ENCODE results near the gene KCNH2. TPM values are rescaled to one million over a fixed set of nuclear protein-coding genes. Genes with fewer than 3 reads are reported as not detected.

KCNH2 gene
- total RNA-seq, 1 experiment from 2014 or later = 0.09 TPM

GRCh38 chr7:150940431-150941102 lies 37.6 kb downstream of the KCNH2 start:
- H3K9me3 Mint-ChIP-seq (ENCODE audit: unreplicated experiment) = no peaks in the 10 kb centered on the region
- peaks cover 24% of the 10 kb centered on the region for H3K4me1 Mint-ChIP-seq (ENCODE audit: insufficient read depth, unreplicated experiment)
- no peak overlapping the region for H3K27ac Mint-ChIP-seq (ENCODE audit: low read depth, unreplicated experiment)
- no peaks in the 10 kb centered on the region for H3K36me3 Mint-ChIP-seq (ENCODE audit: insufficient read depth, unreplicated experiment)
- no TSS peak for BruUV-seq (replicated peaks)
- intact Hi-C loops (cut with micrococcal nuclease) = no loop called here
- POLR2A ChIA-PET = interaction anchor here (0.6 kb wide), 1 partner anchor 233 kb away, joined by 3 read pairs; no protein-coding TSS in a partner anchor
- peak; percentile 38 for DNase-seq (ENCODE audit: unreplicated experiment)
- CTCF ChIA-PET = interaction anchor here (0.5 to 4.4 kb wide), 5 partner anchors 9 to 584 kb away, joined by 3 to 22 read pairs (median 4); no protein-coding TSS in a partner anchor
- no peak for TF ChIP-seq CTCF (IDR thresholded peaks at IDR 0.05; ENCODE audit: unreplicated experiment)
- H3K4me3 Mint-ChIP-seq (ENCODE audit: unreplicated experiment) = no peak overlapping the region
- H3K27me3 Mint-ChIP-seq (ENCODE audit: insufficient read depth, unreplicated experiment) = no peaks in the 10 kb centered on the region

GRCh38 chr7:150939466-150939865 lies 38.7 kb downstream of the KCNH2 start:
- no peak for DNase-seq (ENCODE audit: unreplicated experiment)
- Mint-ChIP-seq H3K27ac (ENCODE audit: low read depth, unreplicated experiment) (no peak overlapping the region), H3K4me3 (ENCODE audit: unreplicated experiment) (no peak overlapping the region), H3K4me1 (ENCODE audit: insufficient read depth, unreplicated experiment) (peaks cover 18% of the 10 kb centered on the region), H3K36me3 (ENCODE audit: insufficient read depth, unreplicated experiment) (no peaks in the 10 kb centered on the region), H3K9me3 (ENCODE audit: unreplicated experiment) (no peaks in the 10 kb centered on the region), H3K27me3 (ENCODE audit: insufficient read depth, unreplicated experiment) (no peaks in the 10 kb centered on the region)
- no TSS peak for BruUV-seq (replicated peaks)
- ChIA-PET CTCF (interaction anchor here (0.6 to 4.4 kb wide), 5 partner anchors 10 to 77 kb away, joined by 3 to 22 read pairs (median 3); no protein-coding TSS in a partner anchor), POLR2A (interaction anchor here (0.6 to 1.2 kb wide), 2 partner anchors 29 to 224 kb away, joined by 3 read pairs; no protein-coding TSS in a partner anchor)
- TF ChIP-seq CTCF (IDR thresholded peaks at IDR 0.05; ENCODE audit: unreplicated experiment) = no peak
- intact Hi-C loops (cut with micrococcal nuclease) = no loop called here

GRCh38 chr7:150939052-150939451 lies 39.1 kb downstream of the KCNH2 start:
- TF ChIP-seq CTCF (IDR thresholded peaks at IDR 0.05; ENCODE audit: unreplicated experiment) = no peak
- Mint-ChIP-seq H3K4me1 (ENCODE audit: insufficient read depth, unreplicated experiment) (peaks cover 14% of the 10 kb centered on the region), H3K9me3 (ENCODE audit: unreplicated experiment) (no peaks in the 10 kb centered on the region), H3K36me3 (ENCODE audit: insufficient read depth, unreplicated experiment) (no peaks in the 10 kb centered on the region), H3K27ac (ENCODE audit: low read depth, unreplicated experiment) (no peak overlapping the region), H3K4me3 (ENCODE audit: unreplicated experiment) (no peak overlapping the region), H3K27me3 (ENCODE audit: insufficient read depth, unreplicated experiment) (no peaks in the 10 kb centered on the region)
- DNase-seq (ENCODE audit: unreplicated experiment) = no peak
- ChIA-PET CTCF (interaction anchor here (1.6 to 4.4 kb wide), 5 partner anchors 7 to 172 kb away, joined by 3 to 22 read pairs (median 5); no protein-coding TSS in a partner anchor), POLR2A (interaction anchor here (0.6 to 1.2 kb wide), 2 partner anchors 28 to 225 kb away, joined by 3 read pairs; no protein-coding TSS in a partner anchor)
- no TSS peak for BruUV-seq (replicated peaks)
- intact Hi-C loops (cut with micrococcal nuclease) = no loop called here

GRCh38 chr7:150938566-150938965 lies 39.6 kb downstream of the KCNH2 start:
- CTCF ChIA-PET = interaction anchor here (0.7 to 4.4 kb wide), 6 partner anchors 8 to 173 kb away, joined by 3 to 22 read pairs (median 4); no protein-coding TSS in a partner anchor
- no peaks in the 10 kb centered on the region for H3K27me3 Mint-ChIP-seq (ENCODE audit: insufficient read depth, unreplicated experiment)

More at GRCh38 chr7:150938566-150938965, 39.6 kb downstream of the KCNH2 start:
- POLR2A ChIA-PET = interaction anchor here (1.2 kb wide), 1 partner anchor 28 kb away, joined by 3 read pairs; no protein-coding TSS in a partner anchor
- Mint-ChIP-seq H3K4me3 (ENCODE audit: unreplicated experiment) (peak overlapping the region; percentile 14), H3K36me3 (ENCODE audit: insufficient read depth, unreplicated experiment) (no peaks in the 10 kb centered on the region), H3K27ac (ENCODE audit: low read depth, unreplicated experiment) (no peak overlapping the region), H3K9me3 (ENCODE audit: unreplicated experiment) (no peaks in the 10 kb centered on the region), H3K4me1 (ENCODE audit: insufficient read depth, unreplicated experiment) (peaks cover 11% of the 10 kb centered on the region)
- intact Hi-C loops (cut with micrococcal nuclease) = no loop called here
- no peak for TF ChIP-seq CTCF (IDR thresholded peaks at IDR 0.05; ENCODE audit: unreplicated experiment)
- no TSS peak for BruUV-seq (replicated peaks)
- no peak for DNase-seq (ENCODE audit: unreplicated experiment)
